B cell (primary cell): ENCODE measurements around the gene NDUFS3.

Experiments
- CTCF ChIP-seq: fragments of 200-600 bp; IDR thresholded peaks from one replicate; pipeline ENCODE4 v1.8.0; 2022; ENCODE audit warnings: antibody characterized with exemption, mild to moderate bottlenecking
- EZH2 ChIP-seq: IDR thresholded peaks from 2 replicates; pipeline ENCODE4 v1.6.1; 2012; ENCODE audit warnings: borderline replicate concordance, low read depth, mild to moderate bottlenecking, moderate library complexity, low read length; ENCODE audit not compliant: insufficient read depth, poor library complexity, severe bottlenecking

- TF ChIP-seq CTCF (no peak), EZH2 (no peak)
Observed at GRCh38 chr11:47533690-47534151, 45.2 kb upstream of the NDUFS3 start.
